GM21529 (cell line): ENCODE measurements around the gene ATP2A1.
"Not testable (repeated sequence)": the region's sequence is repeated elsewhere in the genome, so short reads cannot be mapped to it uniquely, and the experiment has no call there.

ENCODE experiments used
- ATAC-seq: cut with Tn5 transposase; IDR thresholded peaks from one replicate; pipeline ENCODE4 v1.9.1; 2021; ENCODE audit not compliant: unreplicated experiment

Gene ATP2A1

GRCh38 chr16:28880589-28880915 lies 2.3 kb downstream of the ATP2A1 start:
- no peak for ATAC-seq

GRCh38 chr16:28880955-28881354 lies 2.7 kb downstream of the ATP2A1 start:
- no peak for ATAC-seq

GRCh38 chr16:28881565-28881964 lies 3.3 kb downstream of the ATP2A1 start:
- ATAC-seq = not testable (repeated sequence)

DNA sequence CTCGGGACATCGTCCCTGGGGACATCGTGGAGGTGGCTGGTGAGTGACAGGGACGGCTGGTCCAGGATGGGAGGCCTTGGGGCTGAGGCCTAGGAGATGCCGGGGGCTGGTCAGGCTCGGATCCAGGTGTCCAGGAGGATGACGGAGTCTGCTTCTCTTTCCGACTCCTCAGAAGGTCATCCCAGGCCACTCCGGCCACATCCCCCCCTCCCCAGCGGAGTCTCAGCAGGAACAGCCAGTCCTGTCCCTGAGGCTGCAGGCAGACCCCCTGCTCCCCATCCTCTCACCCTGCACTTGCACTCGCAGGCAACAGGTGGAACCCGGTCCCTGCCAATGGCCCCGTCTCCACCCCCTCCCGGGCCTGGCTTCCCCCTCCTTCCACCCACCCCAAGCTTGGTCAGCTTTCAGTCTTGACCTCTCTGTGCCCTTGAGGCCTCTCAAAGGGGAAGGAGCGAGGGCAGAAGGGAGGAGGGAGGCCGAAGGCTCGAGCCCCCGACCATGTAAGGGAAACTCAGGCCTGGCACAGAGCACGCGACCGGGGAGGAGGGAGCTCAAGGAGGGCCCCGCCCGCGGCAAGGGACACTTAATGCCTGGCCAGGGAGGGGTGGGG lies 4.4 kb downstream of the ATP2A1 start:
- ATAC-seq = no peak

GRCh38 chr16:28883221-28883996 lies 5.1 kb downstream of the ATP2A1 start:
- ATAC-seq = no peak

DNA sequence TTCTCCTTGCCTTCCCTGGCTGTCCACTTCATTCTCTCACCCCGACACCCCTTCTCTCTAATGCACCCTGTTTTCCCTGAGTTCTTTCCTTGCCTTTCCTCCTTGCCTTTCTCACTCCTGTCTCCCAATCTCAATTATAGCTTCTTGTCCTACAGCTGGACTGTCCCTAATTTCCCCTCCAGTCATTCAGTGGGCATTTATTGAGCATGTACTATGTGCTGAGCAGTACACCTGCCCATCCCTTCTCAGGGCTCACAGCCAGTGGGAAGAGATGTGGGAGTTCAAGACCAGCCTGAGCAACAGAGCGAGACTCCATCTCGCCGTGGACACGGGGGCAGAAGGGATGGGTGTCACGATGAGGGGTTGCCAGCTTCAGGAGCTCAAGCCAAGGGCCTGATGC lies 5.8 kb downstream of the ATP2A1 start:
- no peak for ATAC-seq

- ATAC-seq = no peak
These were observed 8.7 kb downstream of the ATP2A1 start for GRCh38 chr16:28886945-28887344.

DNA sequence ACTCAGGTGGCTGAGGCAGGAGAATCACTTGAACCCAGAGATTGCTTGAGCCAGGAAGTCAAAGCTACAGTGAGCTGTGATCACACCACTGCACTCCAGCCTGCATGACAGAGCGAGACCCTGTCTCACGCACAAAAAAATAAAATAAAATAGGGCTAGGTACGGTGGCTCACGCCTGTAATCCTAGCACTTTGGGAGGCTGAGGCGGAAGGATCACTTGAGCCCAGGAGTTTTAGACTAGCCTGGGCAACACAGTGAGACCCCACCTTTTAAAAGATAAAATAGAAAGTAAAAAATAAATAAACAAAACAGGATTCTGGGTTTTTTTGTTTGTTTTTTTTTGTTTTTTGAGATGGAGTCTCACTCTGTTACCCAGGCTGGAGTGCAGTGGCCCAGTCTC lies 12.1 kb downstream of the ATP2A1 start:
- ATAC-seq = not testable (repeated sequence)

DNA sequence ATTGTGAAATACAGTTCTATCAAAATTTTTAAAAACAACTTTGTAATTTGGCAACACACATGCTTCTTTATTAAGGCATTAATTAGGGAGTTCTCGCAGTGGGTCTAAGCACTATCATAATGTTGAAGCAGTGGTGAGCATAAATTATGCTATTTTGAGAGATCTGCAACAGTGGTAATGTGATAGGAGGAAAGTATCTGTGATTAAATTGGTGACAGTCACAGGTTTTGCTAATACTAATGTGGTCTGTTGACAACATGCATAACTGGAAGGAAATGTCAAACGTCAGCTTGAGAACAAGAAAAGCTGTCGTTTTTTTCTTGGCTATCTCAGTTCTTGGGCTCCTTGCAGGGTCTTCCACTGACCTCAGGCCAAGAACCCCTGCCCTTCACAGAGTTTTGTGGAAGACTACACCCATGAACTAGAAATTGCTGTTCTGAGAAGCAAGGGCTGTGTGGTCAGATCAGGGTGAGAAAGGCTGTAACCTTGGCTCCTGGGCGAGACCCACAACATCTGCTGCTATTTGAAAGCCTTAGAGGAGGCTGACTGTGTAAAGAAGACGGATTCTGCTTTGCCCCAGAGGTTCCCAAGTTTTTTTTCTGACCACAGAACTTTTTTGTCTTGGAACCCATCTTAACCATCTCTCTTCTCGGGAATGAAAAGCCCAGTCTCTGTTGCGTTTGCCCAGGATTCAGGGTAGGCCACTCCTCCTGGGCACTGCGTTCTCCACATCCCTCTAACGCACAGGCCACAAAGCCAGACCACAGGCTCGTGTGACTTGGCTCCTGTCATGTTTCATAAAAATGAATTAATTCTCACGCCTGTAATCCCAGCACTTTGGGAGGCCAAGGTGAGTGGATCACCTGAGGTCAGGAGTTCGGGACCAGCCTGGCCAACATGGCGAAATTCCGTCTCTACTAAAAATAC lies 13.9 kb downstream of the ATP2A1 start:
- ATAC-seq = no peak

GRCh38 chr16:28893291-28893690 lies 15.0 kb downstream of the ATP2A1 start:
- no peak for ATAC-seq

GRCh38 chr16:28895609-28896008 lies 17.3 kb downstream of the ATP2A1 start:
- no peak for ATAC-seq

- no peak for ATAC-seq
These were observed 19.5 kb downstream of the ATP2A1 start for GRCh38 chr16:28897826-28898225.

- no peak for ATAC-seq
These were observed 20.0 kb downstream of the ATP2A1 start for GRCh38 chr16:28898266-28898665.

DNA sequence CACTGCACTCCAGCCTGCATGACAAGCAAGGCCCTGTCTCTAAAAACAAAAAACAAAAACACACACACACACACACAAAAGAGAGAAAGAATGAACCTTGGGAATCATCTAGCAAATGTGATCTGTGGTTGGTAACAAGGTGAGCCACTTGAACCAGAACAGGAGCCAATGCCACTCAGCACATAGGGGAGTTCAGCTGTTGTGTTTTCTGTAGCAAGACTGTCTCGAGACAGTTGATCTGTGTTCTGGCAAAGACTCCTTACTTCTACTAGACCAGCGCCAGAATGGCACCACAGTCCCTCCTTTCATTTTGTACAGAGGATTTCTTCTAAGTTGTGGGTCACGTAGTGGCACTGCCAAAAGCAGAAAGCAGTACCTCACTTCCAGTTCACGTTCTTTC lies 20.7 kb downstream of the ATP2A1 start:
- no peak for ATAC-seq

GRCh38 chr16:28899882-28900590 lies 21.7 kb downstream of the ATP2A1 start:
- ATAC-seq = no peak

- no peak for ATAC-seq
These were observed 22.3 kb downstream of the ATP2A1 start for GRCh38 chr16:28900601-28901000.

DNA sequence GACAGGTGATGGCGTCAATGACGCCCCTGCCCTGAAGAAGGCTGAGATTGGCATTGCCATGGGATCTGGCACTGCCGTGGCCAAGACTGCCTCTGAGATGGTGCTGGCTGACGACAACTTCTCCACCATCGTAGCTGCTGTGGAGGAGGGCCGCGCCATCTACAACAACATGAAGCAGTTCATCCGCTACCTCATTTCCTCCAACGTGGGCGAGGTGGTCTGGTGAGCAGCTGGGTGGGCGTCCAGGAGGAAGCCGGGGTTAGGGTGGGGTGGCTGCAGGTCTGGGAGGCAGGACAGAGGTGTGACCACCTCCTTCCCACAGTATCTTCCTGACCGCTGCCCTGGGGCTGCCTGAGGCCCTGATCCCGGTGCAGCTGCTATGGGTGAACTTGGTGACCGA lies 23.6 kb downstream of the ATP2A1 start:
- ATAC-seq = no peak

GRCh38 chr16:28902909-28903308 lies 24.6 kb downstream of the ATP2A1 start:
- ATAC-seq = no peak

DNA sequence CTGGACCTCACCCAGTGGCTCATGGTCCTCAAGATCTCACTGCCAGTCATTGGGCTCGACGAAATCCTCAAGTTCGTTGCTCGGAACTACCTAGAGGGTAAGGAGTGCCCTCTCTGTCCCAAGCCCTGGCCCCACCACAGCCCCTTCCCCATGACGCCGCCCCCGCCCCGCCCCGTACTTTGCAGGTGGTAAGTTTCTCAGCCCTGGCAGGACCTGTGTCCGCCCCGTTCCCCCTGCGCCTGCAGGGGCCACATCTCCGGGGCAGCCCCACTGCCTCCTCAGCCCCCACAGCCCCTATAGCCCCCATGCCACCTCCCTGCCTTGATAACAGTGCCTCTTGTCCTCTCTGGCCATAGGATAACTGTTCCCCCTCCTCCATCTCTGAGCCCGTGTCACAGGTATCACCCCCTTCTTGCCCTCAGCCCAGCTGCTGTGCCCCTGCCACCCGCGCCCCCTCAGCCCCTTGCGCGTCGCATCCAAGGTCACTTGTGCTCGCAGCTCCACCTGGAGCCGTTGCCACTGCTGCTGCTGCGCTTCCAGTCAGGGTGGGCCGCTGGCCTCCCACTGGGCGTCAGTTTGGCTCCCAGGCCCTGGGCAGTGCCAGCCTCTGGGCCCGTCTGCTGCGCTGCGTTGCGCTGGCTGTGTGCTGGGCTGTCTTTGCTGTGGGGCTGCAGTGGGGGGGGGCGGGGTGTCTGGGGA lies 25.2 kb downstream of the ATP2A1 start:
- no peak for ATAC-seq

- no peak for ATAC-seq
These were observed 26.1 kb downstream of the ATP2A1 start for GRCh38 chr16:28904363-28904762.

- no peak for ATAC-seq
These were observed 26.5 kb downstream of the ATP2A1 start for GRCh38 chr16:28904828-28905227.
